HG03039 (cell line): ENCODE measurements around the gene MAP2K7.

ENCODE experiments used
- ATAC-seq: cut with Tn5 transposase; IDR thresholded peaks from one replicate; pipeline ENCODE4 v1.9.1; 2021; ENCODE audit warnings: mild to moderate bottlenecking, moderate library complexity; ENCODE audit not compliant: unreplicated experiment

MAP2K7 gene

DNA sequence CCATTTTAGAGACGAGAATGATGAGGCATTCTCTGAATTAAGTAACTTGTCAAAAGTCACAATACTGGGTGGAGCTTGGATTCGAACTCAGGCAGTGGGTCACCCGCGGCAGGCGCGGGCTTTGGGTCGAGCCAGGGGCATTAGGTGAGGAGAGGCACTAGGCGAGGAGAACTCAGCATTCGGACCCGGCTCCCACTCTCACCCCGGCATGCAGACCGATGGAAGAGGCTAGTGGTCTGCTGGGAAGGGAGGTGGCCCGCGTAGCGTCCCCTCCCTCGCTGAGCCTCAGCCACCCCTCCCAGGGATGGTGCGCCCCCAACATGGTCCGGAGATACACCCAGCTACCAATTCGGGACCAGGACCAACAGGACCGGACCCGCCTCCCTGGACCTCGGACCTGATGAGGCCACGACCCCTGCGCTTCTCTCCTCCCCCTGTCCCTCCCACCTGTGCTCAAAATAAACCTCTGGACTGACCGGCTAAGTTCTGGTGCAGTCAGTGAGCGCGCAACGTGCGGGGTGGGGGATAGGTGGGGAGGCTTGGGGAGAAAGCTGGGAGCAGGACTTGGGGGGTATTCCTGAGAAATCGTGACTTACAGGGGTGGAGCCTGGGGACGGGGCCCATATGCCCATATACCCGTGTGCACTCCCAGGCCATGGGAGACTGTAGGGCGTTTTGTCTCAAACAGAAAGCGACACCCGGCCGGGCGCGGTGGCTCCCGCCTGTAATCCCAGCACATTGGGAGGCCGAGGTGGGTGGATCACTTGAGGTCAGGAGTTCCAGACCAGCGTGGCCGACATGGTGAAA, 15.1 kb downstream of the MAP2K7 start:
- no peak for ATAC-seq

DNA sequence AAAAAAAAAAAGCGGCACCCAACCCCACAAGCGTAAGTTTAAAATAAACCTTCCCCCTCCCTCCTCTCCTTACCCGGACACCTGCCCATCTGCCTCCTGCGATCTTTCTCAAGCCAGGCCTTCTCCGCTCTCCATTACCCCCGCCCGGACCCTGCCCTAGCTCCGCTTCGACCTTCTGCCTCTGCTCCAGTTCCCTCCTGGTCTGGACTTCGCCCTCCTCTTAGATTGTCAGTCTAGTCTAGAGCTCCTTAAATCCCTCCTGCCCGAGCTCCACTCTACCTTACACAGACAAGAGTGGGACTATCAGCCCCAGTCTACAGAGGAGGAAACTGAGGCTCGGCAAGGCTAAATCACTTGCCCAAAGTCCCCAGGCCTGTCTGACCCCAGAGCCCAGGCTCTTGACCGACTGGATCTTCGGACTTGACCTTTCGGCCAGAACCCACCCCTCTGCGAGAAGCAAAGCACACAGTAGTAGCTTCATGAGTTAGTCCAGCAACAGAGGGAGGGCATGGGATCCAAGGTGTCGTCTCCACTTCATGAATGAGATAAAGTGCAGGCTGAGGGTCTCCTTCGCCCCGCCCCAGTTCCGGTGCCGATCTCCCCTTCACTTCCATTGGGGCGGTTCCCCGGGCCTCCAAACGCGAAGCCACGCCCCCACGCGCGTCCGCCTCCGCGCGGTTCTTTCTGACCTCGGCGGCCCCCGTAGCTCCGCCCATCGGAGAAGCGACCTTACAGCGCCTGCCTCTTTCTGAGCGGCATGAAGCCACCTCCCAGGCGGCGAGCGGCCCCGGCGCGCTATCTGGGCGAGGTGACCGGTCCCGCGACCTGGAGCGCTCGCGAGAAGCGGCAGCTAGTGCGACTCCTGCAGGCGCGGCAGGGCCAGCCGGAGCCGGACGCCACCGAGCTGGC, 16.2 kb downstream of the MAP2K7 start, which contains the start of gene SNAPC2:
TSS of gene SNAPC2 (plus strand) at position 729 of the 909 bp plus-strand sequence. CDS start at position 758, 29 bp downstream.
- peak; percentile 49 for ATAC-seq

DNA sequence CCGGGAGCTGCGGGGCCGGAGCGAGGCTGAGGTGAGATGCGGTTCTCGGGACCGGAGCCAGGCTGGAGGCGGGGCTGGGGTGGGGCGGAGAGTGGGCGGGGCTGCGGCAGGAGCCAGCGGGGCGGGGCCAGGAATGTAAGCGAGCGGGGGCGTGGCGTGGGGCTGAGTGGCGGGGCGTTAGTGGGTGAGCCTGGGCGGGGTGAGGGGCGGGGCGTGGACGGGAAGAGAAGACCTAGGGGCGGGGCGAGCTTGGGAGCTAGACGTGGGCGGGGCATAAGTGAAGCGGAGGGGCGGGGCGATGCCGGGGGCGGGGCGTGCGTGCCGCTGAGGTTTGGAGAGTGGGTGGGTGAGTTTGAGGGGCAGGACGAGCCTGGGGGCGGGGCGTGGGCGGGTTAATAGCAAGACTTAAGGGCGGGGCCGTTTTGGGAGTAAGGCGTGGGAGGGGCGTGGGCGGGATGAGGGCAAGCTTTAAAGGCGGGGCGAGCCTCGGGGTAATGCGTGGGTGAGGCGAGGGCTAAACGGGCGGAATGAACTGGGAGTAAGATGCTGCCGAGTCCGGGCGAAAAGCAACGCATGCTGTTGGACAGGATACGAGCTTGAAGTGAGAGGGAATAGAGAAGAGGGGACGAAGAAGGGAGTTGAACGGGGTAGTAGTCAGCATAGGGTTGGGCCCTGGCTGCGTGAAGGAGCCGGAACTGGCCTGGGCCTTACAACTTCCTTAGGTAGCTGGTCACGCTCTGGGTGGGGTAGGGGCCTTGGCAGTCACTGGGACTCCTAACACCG, 17.0 kb downstream of the MAP2K7 start:
- peak; percentile 40 for ATAC-seq

DNA sequence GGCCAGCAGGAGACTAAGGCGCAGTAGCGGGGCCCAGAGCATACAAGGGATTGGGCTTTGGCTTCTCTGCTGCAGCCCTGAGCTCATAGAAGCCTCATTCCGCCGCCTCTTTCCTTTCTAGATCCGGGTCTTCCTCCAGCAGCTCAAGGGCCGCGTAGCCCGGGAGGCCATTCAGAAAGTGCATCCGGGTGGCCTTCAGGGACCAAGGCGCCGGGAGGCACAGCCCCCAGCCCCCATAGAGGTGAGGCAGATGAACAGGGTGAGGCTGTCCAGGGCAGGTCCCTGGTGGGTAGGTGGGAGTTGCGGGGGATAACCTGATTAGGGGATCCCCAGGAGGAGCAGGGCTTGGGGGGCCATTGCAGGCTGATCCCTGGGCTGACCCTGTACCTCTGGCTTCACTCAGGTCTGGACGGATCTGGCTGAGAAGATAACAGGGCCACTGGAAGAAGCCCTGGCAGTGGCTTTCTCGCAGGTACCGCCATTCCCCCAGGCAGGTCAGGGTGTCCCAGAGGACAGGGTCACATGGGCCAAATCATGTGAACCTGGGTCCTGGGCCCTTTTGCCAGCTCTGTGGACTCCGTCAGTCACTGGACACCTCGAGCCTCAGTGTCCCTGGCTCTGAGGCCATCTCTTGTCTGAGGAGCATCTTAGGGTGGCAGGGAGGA, 17.8 kb downstream of the MAP2K7 start:
- no peak for ATAC-seq

DNA sequence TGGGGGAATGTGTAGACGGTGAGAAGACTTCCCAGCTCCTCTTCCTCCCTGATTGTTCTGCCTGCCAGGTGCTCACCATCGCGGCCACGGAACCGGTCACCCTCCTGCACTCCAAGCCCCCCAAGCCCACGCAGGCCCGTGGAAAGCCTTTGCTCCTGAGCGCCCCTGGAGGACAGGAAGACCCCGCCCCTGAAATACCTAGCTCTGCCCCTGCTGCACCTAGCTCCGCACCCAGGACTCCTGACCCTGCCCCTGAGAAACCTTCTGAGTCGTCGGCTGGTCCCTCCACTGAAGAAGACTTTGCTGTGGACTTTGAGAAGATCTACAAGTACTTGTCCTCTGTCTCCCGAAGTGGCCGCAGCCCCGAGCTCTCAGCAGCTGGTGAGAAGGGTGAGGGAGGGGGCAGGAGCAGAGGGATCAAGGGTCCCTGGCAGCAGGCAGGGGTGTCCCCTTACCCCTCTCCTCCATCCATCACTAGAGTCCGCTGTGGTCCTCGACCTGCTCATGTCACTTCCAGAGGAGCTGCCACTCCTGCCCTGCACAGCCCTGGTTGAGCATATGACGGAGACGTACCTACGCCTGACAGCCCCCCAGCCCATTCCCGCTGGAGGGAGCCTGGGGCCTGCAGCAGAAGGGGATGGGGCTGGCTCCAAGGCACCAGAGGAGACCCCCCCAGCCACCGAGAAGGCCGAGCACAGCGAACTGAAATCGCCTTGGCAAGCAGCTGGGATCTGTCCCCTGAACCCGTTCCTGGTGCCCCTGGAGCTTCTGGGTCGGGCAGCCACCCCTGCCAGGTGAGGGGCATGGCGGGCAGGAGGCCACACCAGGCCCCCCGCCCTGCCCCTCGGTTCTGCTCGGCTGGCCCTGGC, 18.5 kb downstream of the MAP2K7 start:
- no peak for ATAC-seq

DNA sequence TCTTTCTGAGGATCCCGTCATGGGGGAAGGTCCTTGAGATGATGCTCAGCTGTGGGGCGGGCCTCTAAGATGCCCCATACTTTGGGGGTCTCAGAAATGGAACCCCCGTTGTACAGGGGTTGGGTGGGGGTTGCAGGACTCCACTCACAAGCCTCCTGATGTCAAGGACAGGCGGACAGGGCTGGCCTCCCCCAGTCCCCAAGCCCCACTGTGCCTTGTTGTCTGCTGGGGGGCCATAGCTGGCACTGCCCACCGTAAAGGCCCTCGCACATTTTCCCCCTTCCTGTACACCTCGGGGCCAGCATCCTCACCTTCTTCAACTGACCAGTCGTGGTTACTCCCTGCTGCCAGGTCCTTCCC, 19.1 kb downstream of the MAP2K7 start:
- no peak for ATAC-seq

DNA sequence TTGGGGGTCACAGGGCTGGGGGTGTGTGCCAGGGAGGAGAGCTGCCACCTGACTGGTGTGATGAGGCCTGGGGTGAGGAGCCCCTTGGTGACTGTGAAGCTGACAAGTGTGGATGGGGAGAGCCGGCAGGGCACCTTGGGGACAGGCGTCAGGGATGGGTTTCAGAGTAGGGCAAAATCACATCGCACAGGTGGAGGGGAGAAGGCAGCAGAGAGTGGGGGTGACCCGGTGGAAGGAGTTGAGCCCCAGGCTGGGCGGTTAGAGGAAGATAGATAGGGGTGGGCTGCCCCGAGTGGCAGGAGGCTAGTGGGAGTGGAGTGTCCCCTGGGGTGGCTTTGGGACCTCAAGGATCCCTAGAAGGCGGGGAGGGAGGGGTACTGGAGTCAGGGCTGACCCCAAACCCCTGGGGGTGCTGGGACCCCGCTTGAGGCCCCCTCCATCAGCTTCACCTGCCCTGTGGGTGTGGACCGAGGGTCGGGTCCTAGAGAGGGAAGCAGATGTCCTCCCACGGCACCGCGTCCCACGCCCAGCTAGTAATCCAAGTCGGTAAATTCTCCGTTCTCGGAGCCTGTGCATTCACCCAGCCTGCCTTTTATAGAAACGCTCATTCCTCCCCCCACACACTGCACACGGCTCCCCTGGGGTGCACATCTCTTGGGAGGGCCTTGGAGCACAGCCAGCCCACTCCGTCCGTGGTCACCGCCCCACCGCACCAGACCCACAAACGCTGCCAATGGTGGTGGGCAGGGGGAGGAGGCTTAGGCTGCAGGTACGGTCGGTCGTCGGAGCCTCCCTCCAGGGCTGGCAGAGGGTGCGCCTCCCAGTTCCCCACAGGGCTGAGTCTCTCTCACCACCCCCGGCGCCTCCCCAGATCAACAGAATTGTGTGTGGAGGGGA, 19.9 kb downstream of the MAP2K7 start:
- ATAC-seq = no peak

DNA sequence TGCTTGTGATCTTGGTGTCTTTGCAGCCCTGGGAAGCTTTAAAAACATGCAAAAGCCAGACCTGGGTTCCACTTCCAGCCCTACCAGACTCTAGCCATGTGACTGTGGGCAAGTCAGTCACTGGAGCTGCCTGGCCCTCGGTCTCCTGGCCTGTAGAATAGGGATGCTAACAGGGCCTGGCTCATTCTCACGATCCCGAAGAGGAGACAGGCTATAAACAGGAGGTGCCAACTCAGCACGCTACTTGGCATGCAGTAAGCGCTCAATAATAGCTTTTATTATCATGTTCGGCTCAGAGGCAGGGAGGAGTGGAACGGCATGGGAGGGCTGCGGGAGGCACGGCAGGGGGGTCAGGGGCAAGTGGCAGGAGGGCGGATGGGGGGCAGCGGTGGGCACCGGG, 20.6 kb downstream of the MAP2K7 start:
- no peak for ATAC-seq

DNA sequence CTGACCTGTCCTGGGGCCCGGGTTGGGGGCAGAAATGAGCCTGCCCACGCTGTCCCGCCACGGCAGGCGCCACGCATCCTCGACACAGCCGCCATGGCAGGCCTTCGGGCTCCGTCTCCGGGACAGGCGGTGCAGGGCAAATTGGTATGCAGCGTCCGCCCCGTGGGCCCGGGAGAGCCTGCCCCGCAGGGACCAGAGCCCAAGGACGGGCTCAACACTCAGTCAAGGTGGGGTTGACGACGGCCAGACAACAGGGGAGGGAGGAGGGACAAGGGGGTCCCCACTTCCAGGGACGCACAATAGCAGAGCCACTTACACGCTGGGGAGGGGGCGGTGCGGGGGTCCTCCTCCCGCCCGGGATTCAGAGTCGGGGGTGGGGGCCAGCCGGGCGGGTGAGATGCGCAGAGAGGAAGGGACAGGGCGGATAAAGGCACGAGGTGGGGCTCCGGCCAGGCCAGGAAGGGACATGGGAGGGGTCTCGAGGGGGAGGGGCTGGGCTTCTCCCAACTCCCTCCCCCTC, 21.0 kb downstream of the MAP2K7 start:
- ATAC-seq = no peak

DNA sequence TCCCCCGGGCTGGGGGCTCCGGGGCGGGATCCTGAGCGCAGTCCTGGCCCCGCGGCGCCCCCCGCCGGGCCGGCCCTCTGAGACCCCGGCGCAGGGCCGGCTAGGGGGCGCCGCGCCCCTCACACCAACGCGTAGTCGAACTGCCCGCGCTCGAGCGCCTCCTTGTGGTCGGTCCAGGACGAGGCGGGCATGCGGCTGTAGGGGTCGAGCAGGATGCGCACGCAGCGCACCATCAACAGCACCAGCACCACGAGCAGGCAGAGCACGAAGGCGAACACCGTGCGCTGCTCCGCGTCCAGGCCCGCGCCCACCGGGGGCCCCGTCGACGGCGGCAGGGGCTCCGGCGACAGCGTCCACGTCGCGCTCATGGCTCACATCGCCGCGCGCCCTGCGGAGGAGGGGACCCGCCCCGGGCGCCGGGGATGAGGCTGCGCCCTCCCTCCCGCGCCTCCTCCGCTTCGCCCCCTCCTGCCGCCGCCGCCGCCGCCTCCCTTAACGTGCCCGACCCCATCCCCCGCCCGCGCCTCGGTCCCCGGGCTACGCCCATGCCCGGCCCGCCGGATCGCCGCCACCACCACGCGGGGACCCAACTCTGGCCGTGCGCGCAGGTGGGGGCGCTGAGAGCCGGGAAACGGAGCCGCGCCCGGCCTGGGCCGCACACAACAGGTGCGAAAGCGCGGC, 21.6 kb downstream of the MAP2K7 start:
- ATAC-seq = no peak

DNA sequence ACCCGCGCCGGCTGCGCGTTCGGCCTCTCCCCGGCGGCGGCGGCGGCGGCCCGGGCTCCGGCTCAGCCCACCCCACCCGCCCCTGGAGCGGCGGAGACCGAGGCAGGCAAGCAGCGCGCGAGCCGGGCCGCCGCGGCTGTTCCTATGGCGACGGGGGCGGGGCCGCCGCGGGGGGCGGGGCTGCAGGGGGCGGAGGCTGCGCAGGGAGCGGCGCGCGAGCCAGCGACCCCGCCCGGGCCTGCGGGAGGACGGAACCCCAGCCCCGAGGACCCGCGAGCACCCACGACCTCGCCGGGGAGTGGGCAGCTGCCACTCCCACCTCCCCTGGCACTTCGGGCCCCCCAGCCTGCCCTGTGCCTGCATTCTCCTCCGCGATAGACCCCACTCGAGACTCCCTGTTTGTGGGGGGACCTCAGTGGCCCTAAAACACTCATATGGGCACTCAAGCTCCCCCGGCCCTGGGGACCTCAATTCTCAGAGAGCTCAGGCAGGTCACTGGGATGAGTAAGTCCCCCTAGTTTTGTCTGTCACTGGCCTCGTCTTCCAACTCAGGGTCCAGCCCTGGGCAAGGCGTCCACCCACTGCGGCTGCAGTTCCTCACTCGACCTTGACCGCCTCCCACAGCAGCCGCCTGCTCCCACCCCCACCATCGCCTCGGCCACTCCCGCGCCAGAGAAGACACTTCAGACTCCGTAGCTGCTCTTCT, 22.5 kb downstream of the MAP2K7 start, which contains the start of gene CTXN1:
TSS of gene CTXN1 (minus strand) at position 115 of the 706 bp plus-strand sequence. CDS start 597 bp downstream, outside the sequence.
- ATAC-seq = no peak

DNA sequence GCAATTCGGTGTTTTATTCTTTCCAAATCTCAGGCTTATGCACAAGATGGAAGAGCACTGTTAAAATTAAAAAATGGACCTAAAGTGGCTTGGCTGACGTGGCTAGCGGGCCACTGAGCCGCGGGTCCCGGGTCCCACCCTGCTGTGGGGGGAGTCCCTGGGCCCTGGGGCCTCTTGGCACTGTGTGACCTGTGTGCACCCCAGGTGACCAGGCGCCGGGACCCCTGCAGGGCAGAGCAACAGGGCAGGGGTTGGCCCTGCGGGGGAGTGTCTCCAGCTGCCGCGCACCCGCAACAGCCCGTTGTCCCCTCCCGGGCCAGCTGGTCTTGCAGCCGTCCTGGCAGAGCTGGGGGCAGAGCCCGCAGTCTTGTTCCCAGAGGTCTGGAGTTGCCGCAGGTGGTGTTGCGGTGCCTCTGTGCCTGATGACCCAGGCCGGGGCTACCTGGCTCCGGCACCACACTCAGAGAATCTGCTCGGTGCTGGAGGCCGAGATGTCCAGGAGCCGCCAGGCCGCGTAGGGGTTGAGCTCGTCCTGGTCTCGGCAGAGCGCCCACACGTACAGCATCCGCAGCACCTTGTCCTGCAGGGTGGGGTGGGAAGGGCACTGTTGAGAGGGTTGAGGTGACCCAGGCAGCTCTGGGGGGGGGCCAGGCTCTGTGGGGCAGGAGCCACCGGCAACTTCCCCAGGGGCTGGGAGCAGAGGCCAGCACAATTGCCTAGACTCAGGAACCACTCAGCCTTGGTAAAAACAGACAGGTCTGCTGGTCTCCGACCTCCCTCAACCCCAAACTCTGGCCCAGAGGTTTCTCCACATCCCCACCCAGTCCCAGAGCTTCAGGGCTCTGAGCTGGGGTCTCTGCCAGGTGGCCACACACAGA, 23.3 kb downstream of the MAP2K7 start:
- ATAC-seq = no peak

DNA sequence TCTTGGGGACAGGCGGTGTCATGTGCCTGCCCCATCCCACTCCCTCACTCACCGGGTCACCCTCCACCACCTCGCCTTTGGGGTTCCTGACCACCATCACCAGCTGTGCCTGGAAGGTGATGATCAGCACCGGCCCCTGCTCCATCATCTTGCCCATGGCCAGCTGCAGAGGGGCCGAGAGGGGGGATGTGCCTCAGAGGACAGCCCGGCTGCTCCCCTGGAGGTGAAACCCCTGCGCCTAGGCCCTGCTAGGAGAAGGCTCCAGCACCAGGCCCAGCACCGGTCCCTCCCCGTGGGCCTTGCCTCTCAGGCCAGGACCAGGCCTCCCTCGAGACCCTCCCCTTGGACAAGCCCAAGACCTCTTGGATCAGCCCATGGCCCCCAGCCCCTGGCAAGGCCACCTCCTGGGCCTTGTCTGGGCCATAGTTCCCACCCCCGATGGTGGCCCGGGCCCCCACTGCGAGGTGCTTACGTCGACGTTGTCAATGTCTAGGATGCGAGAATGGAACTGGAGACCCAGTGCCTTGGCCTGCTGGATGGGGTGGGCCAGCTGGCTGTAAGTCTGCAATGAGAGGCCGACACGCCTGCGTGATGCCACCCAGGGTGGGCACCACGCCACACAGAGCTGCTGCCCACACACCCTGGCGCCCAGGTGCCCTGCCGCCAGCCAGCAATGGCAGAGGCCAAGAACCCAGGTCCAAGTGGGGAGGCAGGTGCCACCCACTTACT, 24.1 kb downstream of the MAP2K7 start:
- ATAC-seq = no peak

DNA sequence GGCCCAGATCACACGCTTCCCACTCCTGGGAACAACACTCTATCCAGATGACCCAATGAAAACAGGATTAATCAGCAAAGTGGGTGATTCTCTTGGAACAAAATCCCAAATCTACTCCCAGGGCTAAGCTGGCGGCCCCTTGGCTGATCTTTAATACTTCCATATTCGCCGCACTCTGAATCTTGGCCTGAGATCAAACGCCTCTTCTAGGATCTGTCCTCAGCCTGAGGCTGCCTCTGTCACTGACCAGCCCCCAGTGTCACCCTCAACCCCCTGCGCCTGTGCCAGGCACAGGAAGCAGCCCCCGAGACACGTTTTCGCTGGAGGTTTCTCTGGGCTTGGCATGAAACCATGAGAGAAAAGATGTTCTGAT, 24.6 kb downstream of the MAP2K7 start:
- ATAC-seq = no peak
